H1 (cell line): ENCODE measurements around the gene BAZ2A. TPM values are rescaled to one million over a fixed set of nuclear protein-coding genes. Genes with fewer than 3 reads are reported as not detected.

Experiments
- CTCF ChIA-PET: fragments of 300-600 bp; sonication (Branson Sonifier 250); formaldehyde crosslinking; loops from one replicate; lab custom pipeline; 2021; ENCODE audit not compliant: partially characterized antibody; lab: Charles Lee
- POLR2A ChIA-PET: fragments of 300-600 bp; sonication (Branson Sonifier 250); formaldehyde crosslinking; loops from one replicate; lab custom pipeline; 2021; ENCODE audit warnings: inconsistent platforms; ENCODE audit not compliant: partially characterized antibody; lab: Charles Lee
- DNase-seq, 2 experiments: peaks; one replicate each; pipeline versions ENCODE4 v3.0.0 to v3.0.0-alpha.2; 2010 to 2022; ENCODE audit warnings: low spot score in 2 of 2, low read depth in 1 of 2, mixed read lengths in 1 of 2
- FAIRE-seq: peaks from 2 replicates; lab custom pipeline; 2011; peaks lifted over from hg19 to GRCh38; lab: Jason Lieb, UNC
- H2AFZ ChIP-seq: 2 replicates; pipeline ENCODE4 v1.8.1; 2012; ENCODE audit warnings: low read length, inconsistent platforms
- H2AK5ac ChIP-seq: 2 replicates; pipeline ENCODE4 v1.6.1; 2013; ENCODE audit warnings: low read depth, low read length
- H2BK120ac ChIP-seq: replicated peaks from 2 replicates; pipeline ENCODE3; 2013; ENCODE audit warnings: low read depth, low read length, inconsistent platforms
- H2BK12ac ChIP-seq: 2 replicates; pipeline ENCODE4 v1.6.1; 2013; ENCODE audit warnings: low read depth, low read length
- H2BK15ac ChIP-seq: 2 replicates; pipeline ENCODE4 v1.6.1; 2013; ENCODE audit warnings: low read length
- H2BK20ac ChIP-seq: 2 replicates; pipeline ENCODE4 v1.6.1; 2013; ENCODE audit warnings: low read length
- H2BK5ac ChIP-seq: 2 replicates; pipeline ENCODE4 v1.6.1; 2013; ENCODE audit warnings: low read depth, low read length
- H3K14ac ChIP-seq: 2 replicates; pipeline ENCODE4 v1.6.1; 2013; ENCODE audit warnings: inconsistent platforms; ENCODE audit not compliant: insufficient read length
- H3K18ac ChIP-seq: 2 replicates; pipeline ENCODE4 v1.6.1; 2013; ENCODE audit warnings: low read length; ENCODE audit errors: extremely low read depth
- H3K23ac ChIP-seq: 2 replicates; pipeline ENCODE4 v1.6.1; 2013; ENCODE audit warnings: inconsistent platforms; ENCODE audit not compliant: insufficient read length
- H3K23me2 ChIP-seq: 2 replicates; pipeline ENCODE4 v1.6.1; 2013; ENCODE audit warnings: low read depth, low read length
- H3K27ac ChIP-seq: 2 replicates; pipeline ENCODE4 v1.6.1; 2011; ENCODE audit warnings: low read depth, low read length, inconsistent platforms
- H3K27me3 ChIP-seq, 4 experiments: replicated peaks in 1 of 4; 1 replicate in 1 of 4; 2 replicates in 3 of 4; pipeline versions ENCODE4 v1.6.1 to v1.8.1; 2011 to 2013; ENCODE audit warnings: low read length in 3 of 4, mild to moderate bottlenecking in 3 of 4, inconsistent platforms in 2 of 4, mixed read lengths in 2 of 4, moderate library complexity in 1 of 4; ENCODE audit not compliant: control insufficient read depth in 3 of 4, insufficient read depth in 3 of 4; ENCODE audit errors: extremely low read depth in 1 of 4
- H3K36me3 ChIP-seq, 4 experiments: 2 replicates each; pipeline versions ENCODE4 v1.6.1 to v1.8.1; 2011 to 2013; ENCODE audit warnings: mild to moderate bottlenecking in 4 of 4, low read length in 3 of 4, moderate library complexity in 2 of 4, control low read depth in 1 of 4, inconsistent platforms in 1 of 4; ENCODE audit not compliant: insufficient read depth in 4 of 4, control insufficient read depth in 2 of 4
- H3K4ac ChIP-seq: replicated peaks from 2 replicates; pipeline ENCODE3; 2013; ENCODE audit warnings: low read length, low read depth, mixed read lengths, inconsistent platforms; ENCODE audit not compliant: insufficient read length
- H3K4me1 ChIP-seq, 4 experiments: replicated peaks in 1 of 4; 1 replicate in 1 of 4; 2 replicates in 3 of 4; pipeline versions ENCODE4 v1.6.1 to v1.8.1; 2011 to 2013; ENCODE audit warnings: low read length in 3 of 4, inconsistent platforms in 2 of 4, mixed read lengths in 1 of 4; ENCODE audit not compliant: insufficient read depth in 4 of 4, control insufficient read depth in 3 of 4
- H3K4me2 ChIP-seq, 2 experiments: 2 replicates each; pipeline versions ENCODE4 v1.6.1 to v1.8.1; 2011 to 2013; ENCODE audit warnings: low read depth in 2 of 2, low read length in 2 of 2, control low read depth in 1 of 2, inconsistent platforms in 1 of 2, mild to moderate bottlenecking in 1 of 2; ENCODE audit not compliant: insufficient read depth in 1 of 2
- H3K4me3 ChIP-seq, 4 experiments: fragments of 200-600, 300-600 bp in 1 of 4; sonication (generic), shearing (Covaris generic), sonication (Bioruptor Twin) in 1 of 4; 2 replicates each; pipeline versions ENCODE4 v1.5.1 to v1.8.1; 2011 to 2016; ENCODE audit warnings: low read length in 4 of 4, low read depth in 3 of 4, control low read depth in 2 of 4, inconsistent platforms in 2 of 4, mild to moderate bottlenecking in 2 of 4, mixed read lengths in 1 of 4, moderate library complexity in 1 of 4; ENCODE audit not compliant: insufficient read depth in 2 of 4; ENCODE audit errors: extremely low read depth in 1 of 4
- H3K56ac ChIP-seq: replicated peaks from 2 replicates; pipeline ENCODE3; 2013; ENCODE audit warnings: low read depth, mild to moderate bottlenecking, mixed read lengths, low read length, inconsistent platforms; ENCODE audit not compliant: insufficient read length
- H3K79me1 ChIP-seq: 2 replicates; pipeline ENCODE4 v1.6.1; 2013; ENCODE audit warnings: low read depth, low read length, control low read depth
- H3K79me2 ChIP-seq, 2 experiments: 2 replicates each; pipeline versions ENCODE4 v1.6.1 to v1.8.1; 2012 to 2013; ENCODE audit warnings: low read length in 2 of 2, mild to moderate bottlenecking in 2 of 2, inconsistent platforms in 1 of 2; ENCODE audit not compliant: insufficient read depth in 2 of 2, control insufficient read depth in 1 of 2
- H3K9ac ChIP-seq, 4 experiments: replicated peaks in 1 of 4; 1 replicate in 1 of 4; 2 replicates in 3 of 4; pipeline versions ENCODE4 v1.6.1 to v1.8.1; 2011 to 2013; ENCODE audit warnings: low read depth in 3 of 4, low read length in 3 of 4, control low read depth in 2 of 4, mild to moderate bottlenecking in 2 of 4, moderate library complexity in 2 of 4, inconsistent platforms in 1 of 4; ENCODE audit errors: extremely low read depth in 1 of 4
- H3K9me3 ChIP-seq, 2 experiments: 2 replicates each; pipeline versions ENCODE4 v1.6.1 to v1.8.1; 2012 to 2013; ENCODE audit warnings: mild to moderate bottlenecking in 2 of 2, moderate library complexity in 2 of 2, control low read depth in 1 of 2, inconsistent platforms in 1 of 2, low read depth in 1 of 2, low read length in 1 of 2, mixed read lengths in 1 of 2; ENCODE audit not compliant: insufficient read depth in 2 of 2
- H4K20me1 ChIP-seq, 2 experiments: replicated peaks in 1 of 2; 2 replicates each; pipeline versions ENCODE3 to v1.8.1; 2011 to 2013; ENCODE audit warnings: inconsistent platforms in 2 of 2, low read length in 2 of 2, mild to moderate bottlenecking in 1 of 2; ENCODE audit not compliant: insufficient read depth in 2 of 2, control insufficient read depth in 1 of 2
- H4K5ac ChIP-seq: 2 replicates; pipeline ENCODE4 v1.6.1; 2013; ENCODE audit warnings: low read length, low read depth, mixed read lengths, inconsistent platforms; ENCODE audit not compliant: insufficient read length
- H4K8ac ChIP-seq: 2 replicates; pipeline ENCODE4 v1.8.0; 2013; ENCODE audit warnings: mild to moderate bottlenecking, moderate library complexity, low read length, inconsistent platforms; ENCODE audit not compliant: insufficient read depth; ENCODE audit errors: extremely low read depth
- H4K91ac ChIP-seq: replicated peaks from 2 replicates; pipeline ENCODE3; 2013; ENCODE audit warnings: low read length, mixed read lengths, inconsistent platforms; ENCODE audit not compliant: insufficient read length
- EZH2 ChIP-seq: fragments of 200-600 bp; sonication (generic); IDR thresholded peaks from 2 replicates; pipeline ENCODE4 v1.7.1; 2012; ENCODE audit warnings: low read depth, mild to moderate bottlenecking, moderate library complexity, low read length, inconsistent platforms; ENCODE audit not compliant: severe bottlenecking
- HDAC2 ChIP-seq, 2 experiments: fragments of 300-600 bp in 1 of 2; sonication (generic) in 1 of 2; IDR thresholded peaks; 2 replicates each; pipeline ENCODE4 v1.6.1; 2011 to 2012; ENCODE audit warnings: low read depth in 2 of 2, low read length in 2 of 2, mild to moderate bottlenecking in 2 of 2, moderate library complexity in 2 of 2, borderline replicate concordance in 1 of 2, inconsistent platforms in 1 of 2
- KDM4A ChIP-seq: IDR thresholded peaks from one replicate; pipeline ENCODE4 v1.7.1; 2012; ENCODE audit warnings: low read depth, mild to moderate bottlenecking, moderate library complexity, low read length, inconsistent platforms; ENCODE audit not compliant: severe bottlenecking
- RBBP5 ChIP-seq: IDR thresholded peaks from 2 replicates; pipeline ENCODE4 v1.7.1; 2012; ENCODE audit warnings: low read depth, mild to moderate bottlenecking, inconsistent platforms, low read length, moderate library complexity, borderline replicate concordance
- RFX5 ChIP-seq: IDR thresholded peaks from 2 replicates; pipeline ENCODE4 v1.6.1; 2011; ENCODE audit warnings: low read depth, low read length, improper control_type of control experiment, borderline replicate concordance
- RNF2 ChIP-seq: fragments of 200-900, 300-1000 bp; sonication (generic); IDR thresholded peaks from 2 replicates; pipeline ENCODE4 v1.7.1; 2016; ENCODE audit warnings: borderline replicate concordance, low read depth, mild to moderate bottlenecking, antibody characterized with exemption, low read length; ENCODE audit not compliant: poor library complexity, severe bottlenecking; ENCODE audit errors: missing control alignments
- SIN3A ChIP-seq, 2 experiments: IDR thresholded peaks in 1 of 2; conservative IDR thresholded peaks in 1 of 2; 2 replicates each; pipeline ENCODE4 v1.6.1; 2011 to 2012; ENCODE audit warnings: low read length in 2 of 2, improper control_type of control experiment in 1 of 2, low read depth in 1 of 2, mild to moderate bottlenecking in 1 of 2
- SUZ12 ChIP-seq: fragments of 200-600 bp; sonication (generic); IDR thresholded peaks from 2 replicates; pipeline ENCODE4 v1.6.1; 2012; ENCODE audit warnings: mild to moderate bottlenecking, inconsistent platforms, low read length, moderate library complexity, mixed read lengths
- WGBS, 2 experiments: shearing (Covaris generic) in 1 of 2; methylation state at CpG; one replicate each; pipeline versions ENCODE4 v1.1.6 to v1.1.7; 2013 to 2015; ENCODE audit warnings: low lambda C conversion rate in 2 of 2, mixed read lengths in 2 of 2, inconsistent platforms in 1 of 2, low coverage in 1 of 2, missing lambda C conversion rate in 1 of 2; ENCODE audit not compliant: insufficient replicate concordance in 2 of 2, insufficient coverage in 1 of 2, insufficient read length in 1 of 2; ENCODE audit errors: extremely low coverage in 1 of 2, missing lambda C conversion rate in 1 of 2; 5-methylcytosine and 5-hydroxymethylcytosine counted together
- polyA plus RNA-seq, 7 experiments: library from polyadenylated mRNA; depleted of rRNA in 3 of 7; stranded (reverse) in 5 of 7; unstranded in 2 of 7; fragments of >200 nt in 5 of 7; fragments of 200-250 nt in 2 of 7; gene quantifications; 1 replicate in 5 of 7; 2 replicates in 1 of 7; 4 replicates in 1 of 7; pipeline versions ENCODE4 v1.2.1 to v1.2.3, GENCODE V29; 2011 to 2013; ENCODE audit warnings: missing spikeins in 2 of 7, mixed read lengths in 2 of 7
- total RNA-seq: library from RNA; stranded (reverse); fragmentation: NEBNext Ultra II Directional; extraction: Animal tissue kit (Norgen Biotek cat#: 25700); gene quantifications from 2 replicates; pipeline ENCODE4 v1.2.1, GENCODE V29; 2021

Gene BAZ2A
- total and polyA plus RNA-seq, 2 of the 8 experiments (the other 6 are each of a cell fraction or from before 2014, with no cell fraction given) = 52.0 to 110 TPM

- peaks cover 11 to 59% of the 10 kb centered on the region in 2 experiments for H3K79me2 ChIP-seq
- no peak overlapping the region for H2AK5ac ChIP-seq
- H3K9me3 ChIP-seq = no peaks in the 10 kb centered on the region
- no peak overlapping the region for H4K91ac ChIP-seq
- peak overlapping the region; percentile 68 for H4K5ac ChIP-seq
- peaks cover 0 to 4% of the 10 kb centered on the region in 2 experiments for H4K20me1 ChIP-seq
- peak overlapping the region; percentile 65 to 93 (median 88) for H3K4me3 ChIP-seq
- no peak overlapping the region for H4K8ac ChIP-seq
- WGBS, 2 experiments = 0% methylated on average over 27 of the region's 46 CpGs; no CpG with 5 or more reads in 1 of the 2 experiments
- H2BK120ac ChIP-seq = no peak overlapping the region
- H3K23ac ChIP-seq = no peak overlapping the region
- no peak overlapping the region for H2BK12ac ChIP-seq
- H3K79me1 ChIP-seq = no peaks in the 10 kb centered on the region
- H3K4me2 ChIP-seq = peak overlapping the region; percentile 86 to 89
- H2BK20ac ChIP-seq = no peak overlapping the region
- POLR2A ChIA-PET = interaction anchor here (0.5 to 3.4 kb wide), 28 partner anchors 9 to 868 kb away, joined by 3 to 34 read pairs (median 4); partner anchors contain the start of genes ATP5F1B, NACA, PTGES3 and RBMS2
- no peak overlapping the region for H2AFZ ChIP-seq
- DNase-seq = peak in 1 of 2 experiments; percentile 52
- peaks cover 14 to 32% (median 24%) of the 10 kb centered on the region in 4 experiments for H3K4me1 ChIP-seq
- no peaks in the 10 kb centered on the region for H3K27me3 ChIP-seq
- peak overlapping the region; percentile 50; the same call in 1 of the 2 replicates for H3K27ac ChIP-seq
- H3K36me3 ChIP-seq = peaks cover 0 to 5% (median 0%) of the 10 kb centered on the region in 4 experiments; a peak in 1 of 8 replicates
- H3K56ac ChIP-seq = peak overlapping the region; percentile 70
- no peak for FAIRE-seq
- H3K18ac ChIP-seq = peak overlapping the region; percentile 52; the same call in 1 of the 2 replicates
- H3K9ac ChIP-seq = peak overlapping the region; percentile 22 to 68 (median 61); a peak in 6 of 7 replicates
- no peak overlapping the region for H2BK15ac ChIP-seq
- H3K14ac ChIP-seq = no peak overlapping the region
- CTCF ChIA-PET = interaction anchor here (0.6 to 11.2 kb wide), 9 partner anchors 6 to 884 kb away, joined by 3 to 107 read pairs (median 4); no protein-coding TSS in a partner anchor
- no peak overlapping the region for H3K4ac ChIP-seq
- peak overlapping the region; percentile 61; the same call in 1 of the 2 replicates for H2BK5ac ChIP-seq
- H3K23me2 ChIP-seq = peaks cover 8% of the 10 kb centered on the region
- no peak for TF ChIP-seq RNF2
- TF ChIP-seq HDAC2 (IDR thresholded peaks at IDR 0.05; ENCODE audit: borderline replicate concordance in 1 of 2, low read depth in 2 of 2, low read length in 2 of 2) = 0 out of 4 replicates have a peak, but pooled peaks of 1 of the 2 experiments have one; percentile 38
- no peak for TF ChIP-seq EZH2
- no peak for TF ChIP-seq RFX5
- TF ChIP-seq SUZ12 = peak; percentile 23; the same call in 1 of the 2 replicates
- TF ChIP-seq KDM4A = peak; percentile 92
- peak; percentile 41; the same call in 1 of the 2 replicates for TF ChIP-seq RBBP5
- TF ChIP-seq SIN3A (conservative IDR thresholded peaks at IDR 0.05 in 1 of 2, IDR thresholded peaks at IDR 0.05 in 1 of 2; ENCODE audit: low read depth in 1 of 2, low read length in 2 of 2) = 0 out of 4 replicates have a peak, but pooled peaks of 1 of the 2 experiments have one; percentile 54
Measured at GRCh38 chr12:56629459-56630179, 507 bp downstream of the BAZ2A start.
